HG02610 (cell line): ENCODE data around the gene FABP1.

Source experiments
- ATAC-seq: cut with Tn5 transposase; IDR thresholded peaks from one replicate; pipeline ENCODE4 v1.9.1; 2021; ENCODE audit warnings: mild to moderate bottlenecking, moderate library complexity; ENCODE audit not compliant: unreplicated experiment

The FABP1 gene

DNA sequence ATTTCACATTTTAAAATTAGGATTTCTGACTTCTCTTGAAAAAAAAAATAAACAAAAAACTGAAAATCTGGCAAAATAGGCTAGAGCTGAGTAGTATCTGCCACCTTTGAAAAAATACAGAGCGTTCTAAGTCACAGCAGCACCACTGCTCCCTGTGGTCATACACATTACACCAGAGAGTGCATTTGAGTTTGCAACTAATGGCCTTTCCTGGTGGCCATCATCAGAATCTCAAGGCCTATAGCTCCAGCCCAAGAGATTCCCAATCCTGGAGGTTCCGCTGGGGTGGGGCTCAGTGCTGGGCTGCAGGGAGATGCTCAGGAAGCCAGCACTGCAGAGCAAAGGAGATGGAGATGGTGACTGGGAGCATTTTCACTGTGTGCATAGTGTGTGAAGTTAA is 42.8 kb downstream of the FABP1 start:
- no peak for ATAC-seq

DNA sequence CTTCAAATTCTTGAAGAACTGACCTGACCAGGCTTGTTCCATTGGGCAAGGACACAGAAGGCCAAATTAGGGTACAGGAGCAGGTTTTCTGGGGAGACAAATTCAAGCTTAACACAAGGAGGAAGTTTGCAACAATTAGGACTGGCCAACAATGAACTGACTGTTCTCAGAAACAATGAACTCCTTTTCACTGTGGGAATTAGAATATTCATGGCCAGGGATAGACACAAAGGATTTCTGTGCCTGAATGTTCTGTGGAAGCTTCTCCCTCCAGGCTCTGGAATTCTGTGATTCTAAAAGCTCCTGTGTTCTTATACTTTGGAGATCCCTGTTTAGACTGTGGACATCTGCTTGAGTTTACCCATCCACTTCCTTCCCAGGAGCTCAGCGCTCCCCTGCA is 45.1 kb downstream of the FABP1 start:
- ATAC-seq: no peak

DNA sequence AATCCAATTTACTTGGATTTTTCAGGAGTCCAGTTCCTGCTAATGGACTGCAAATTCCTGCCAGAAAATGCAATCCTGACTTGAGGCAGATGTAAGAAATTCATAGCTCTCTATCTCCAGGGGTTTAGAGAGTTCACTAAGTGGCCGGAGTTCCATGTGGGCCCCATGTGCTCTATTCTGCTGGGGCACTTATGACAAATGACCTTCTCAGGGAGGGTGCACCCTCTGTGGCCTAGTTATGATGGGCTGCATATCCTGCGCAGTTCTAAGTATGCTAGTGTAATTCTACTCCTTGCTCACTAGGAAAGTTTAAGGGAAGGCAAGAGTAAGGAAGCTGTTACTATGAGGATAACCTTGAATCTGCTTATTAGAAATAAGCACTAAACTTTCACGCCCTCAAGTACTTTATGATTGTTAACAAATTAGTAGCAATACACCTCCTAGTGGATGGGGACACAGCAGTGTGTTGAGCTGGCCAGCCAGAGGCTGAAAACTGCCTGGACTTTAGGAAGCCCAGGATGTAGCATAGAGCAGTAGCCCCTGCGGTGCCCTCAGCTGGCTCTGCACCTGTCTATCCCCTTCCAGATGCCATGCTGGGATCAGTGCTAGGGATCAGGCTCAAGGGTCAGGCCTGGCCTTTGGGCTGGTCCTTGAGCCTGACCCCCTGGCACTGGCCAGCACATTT is 45.8 kb downstream of the FABP1 start:
- no peak for ATAC-seq

DNA sequence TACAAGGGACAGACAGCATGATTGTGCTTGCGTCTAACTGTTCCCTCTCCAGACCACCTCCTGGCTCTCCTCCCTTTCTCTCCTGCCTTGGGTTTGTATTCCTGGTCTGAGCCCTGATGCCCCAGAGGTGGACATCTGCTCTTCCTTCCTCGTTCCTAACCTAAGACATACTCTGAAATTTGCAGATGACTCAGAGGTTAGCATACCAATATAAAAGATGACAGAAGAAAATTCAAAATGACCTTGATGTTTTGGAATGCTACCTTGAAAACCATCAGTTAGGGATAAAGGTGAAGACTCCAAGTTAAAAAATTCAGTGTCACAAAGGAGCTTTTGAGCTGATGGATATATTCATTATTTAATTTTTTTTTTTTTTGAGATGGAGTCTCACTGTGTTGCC is 47.3 kb downstream of the FABP1 start:
- ATAC-seq: no peak

DNA sequence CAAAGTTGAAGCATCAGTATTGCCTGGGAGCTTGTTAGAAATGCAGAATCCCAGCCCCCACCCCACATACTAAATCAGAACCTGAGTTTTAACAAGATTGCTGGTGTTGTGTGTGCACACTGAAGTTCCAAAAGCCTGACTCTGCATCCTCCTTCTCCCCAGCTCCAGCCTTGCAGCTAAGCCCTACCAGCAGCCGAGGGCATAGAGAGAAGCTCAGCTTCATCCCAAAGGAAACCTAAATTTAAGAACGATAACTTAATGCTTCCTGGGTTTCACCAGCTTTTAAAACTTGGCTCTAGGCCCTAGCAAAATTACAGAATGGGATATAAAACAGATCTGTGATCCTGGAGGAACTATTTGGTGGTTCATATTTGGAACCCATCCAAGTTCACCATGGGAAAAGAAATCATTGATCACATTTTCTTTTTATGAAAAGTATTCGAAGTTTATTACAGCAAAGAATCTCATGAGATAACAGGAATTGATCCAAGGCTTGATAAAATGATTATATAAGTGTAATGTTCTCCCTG is 49.2 kb downstream of the FABP1 start:
- no peak for ATAC-seq

DNA sequence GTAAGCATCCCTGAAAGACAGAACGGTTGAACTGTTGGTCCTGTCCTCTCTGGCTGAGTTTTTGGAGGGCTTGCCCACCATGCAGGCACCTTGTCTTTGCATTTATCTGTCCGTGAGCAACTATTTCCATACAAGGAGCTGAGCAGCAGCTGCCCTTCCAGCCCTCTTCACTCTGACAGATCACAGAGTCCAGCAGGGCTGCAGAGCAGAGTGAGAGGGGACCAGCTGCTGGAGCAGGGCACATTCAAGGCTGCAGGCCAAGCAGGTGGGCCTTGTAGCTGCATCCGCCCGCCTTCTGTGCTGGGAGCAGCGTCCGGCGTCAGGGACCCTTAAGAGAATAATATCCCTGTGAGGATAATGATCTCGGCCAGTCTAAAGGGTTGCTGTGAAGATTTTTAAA is 50.8 kb downstream of the FABP1 start:
- ATAC-seq: no peak

DNA sequence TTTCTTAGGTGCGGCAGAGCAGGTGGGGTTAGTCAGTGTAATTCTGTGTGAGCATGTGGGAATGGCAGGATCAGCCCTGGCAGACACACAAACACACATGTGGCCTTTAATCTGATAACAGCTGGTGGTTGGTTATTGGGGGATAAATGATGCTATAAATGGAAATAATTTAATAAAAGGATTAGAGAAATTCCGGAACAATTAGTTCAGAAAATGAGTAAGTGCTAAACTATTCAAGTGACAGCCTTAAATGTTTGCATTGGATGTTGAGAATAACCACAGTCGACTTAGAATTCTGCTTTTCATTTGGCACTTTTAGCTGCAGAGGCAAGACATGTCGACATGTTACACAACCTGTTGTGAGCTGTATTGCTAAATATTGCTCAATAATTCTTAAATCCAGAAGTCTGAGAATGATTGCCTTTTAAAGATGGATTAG is 53.0 kb downstream of the FABP1 start:
- ATAC-seq: no peak

DNA sequence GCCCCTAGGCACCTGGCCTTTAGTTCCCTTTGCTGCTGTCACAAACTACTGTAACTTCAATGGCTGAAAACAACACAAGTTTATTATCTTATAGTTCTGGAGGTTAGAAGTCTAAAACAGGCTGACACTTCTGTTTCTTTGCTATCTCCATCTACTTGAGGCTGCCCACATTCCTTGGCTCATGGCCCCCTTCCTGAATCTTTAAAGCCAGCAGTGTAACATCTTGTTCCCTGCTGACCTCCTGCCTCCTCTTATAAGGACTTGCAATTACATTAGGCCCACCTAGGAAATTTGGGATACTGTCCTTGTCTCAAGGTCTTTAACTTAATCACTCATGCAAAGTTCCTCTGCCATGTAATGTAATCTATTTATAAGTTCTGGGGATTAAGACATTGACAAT is 53.7 kb downstream of the FABP1 start:
- no peak for ATAC-seq
